ENCODE measurements around the gene HSPBAP1. TPM values are rescaled to one million over a fixed set of nuclear protein-coding genes. Genes with fewer than 3 reads are reported as not detected.

The HSPBAP1 gene
- total and polyA plus RNA-seq, 10 donors = 16.9 to 42.9 (median 23.8) TPM

DNA sequence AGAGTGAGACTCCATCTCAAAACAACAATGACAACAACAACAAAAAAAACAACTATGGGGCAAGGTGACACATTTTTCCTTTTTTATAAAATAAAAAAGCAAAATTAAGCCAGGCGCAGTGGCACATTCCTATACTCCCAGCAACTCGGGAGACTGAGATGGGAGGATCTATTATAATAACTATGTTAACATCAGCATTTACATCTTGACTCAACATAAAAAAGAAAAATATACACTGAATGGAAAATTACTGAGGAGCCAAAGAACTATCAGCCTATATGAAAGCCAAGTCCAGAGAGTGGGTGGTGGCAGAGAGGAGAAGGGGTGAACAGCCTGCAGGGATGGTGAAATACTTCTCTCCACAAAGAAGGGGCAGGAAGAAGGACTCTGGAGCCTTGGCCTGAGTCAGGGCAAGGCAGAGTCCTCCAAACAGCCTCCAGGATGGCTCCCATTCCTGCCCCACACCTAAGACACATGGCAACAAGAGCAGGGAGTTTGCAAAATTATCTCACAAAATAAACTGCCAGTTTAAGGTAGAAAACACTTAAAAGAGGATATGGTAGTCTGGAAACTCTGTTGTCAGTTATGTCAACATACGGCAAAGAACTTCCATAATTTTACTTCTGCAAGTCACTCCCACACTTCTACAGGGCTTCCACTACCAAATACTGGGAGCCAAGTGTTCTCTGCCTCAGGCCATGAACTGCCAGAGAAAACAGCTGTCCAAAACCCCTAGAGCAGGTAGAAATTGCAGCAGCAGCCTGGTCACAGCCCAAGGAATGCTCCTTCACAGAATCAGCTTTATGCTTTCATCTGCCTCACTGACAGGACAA lies 25.9 kb downstream of the HSPBAP1 start:
- Histone ChIP-seq H3K4me3 (peak overlapping the region in 1 of 8 donors; percentile 49), H3K36me3 (peaks cover 0 to 59% (median 4%) of the 10 kb centered on the region in 6 donors), H3K27me3 (replicated peaks in 1 of 7) (no peaks in the 10 kb centered on the region), H3K27ac (peak overlapping the region in 7 of 8 donors; percentile 72 to 88 (median 86)), H3K4me1 (peaks cover 0 to 62% (median 6%) of the 10 kb centered on the region in 6 donors), H3K9me3 (no peaks in the 10 kb centered on the region)
- 67 to 88% (median 82%) methylated on average over 3 of the region's 3 CpGs for WGBS, 5 donors
- DNase-seq = no peak
- TF ChIP-seq POLR2A (IDR thresholded peaks at IDR 0.05) = no peak
- TF ChIP-seq, protein P1, sequence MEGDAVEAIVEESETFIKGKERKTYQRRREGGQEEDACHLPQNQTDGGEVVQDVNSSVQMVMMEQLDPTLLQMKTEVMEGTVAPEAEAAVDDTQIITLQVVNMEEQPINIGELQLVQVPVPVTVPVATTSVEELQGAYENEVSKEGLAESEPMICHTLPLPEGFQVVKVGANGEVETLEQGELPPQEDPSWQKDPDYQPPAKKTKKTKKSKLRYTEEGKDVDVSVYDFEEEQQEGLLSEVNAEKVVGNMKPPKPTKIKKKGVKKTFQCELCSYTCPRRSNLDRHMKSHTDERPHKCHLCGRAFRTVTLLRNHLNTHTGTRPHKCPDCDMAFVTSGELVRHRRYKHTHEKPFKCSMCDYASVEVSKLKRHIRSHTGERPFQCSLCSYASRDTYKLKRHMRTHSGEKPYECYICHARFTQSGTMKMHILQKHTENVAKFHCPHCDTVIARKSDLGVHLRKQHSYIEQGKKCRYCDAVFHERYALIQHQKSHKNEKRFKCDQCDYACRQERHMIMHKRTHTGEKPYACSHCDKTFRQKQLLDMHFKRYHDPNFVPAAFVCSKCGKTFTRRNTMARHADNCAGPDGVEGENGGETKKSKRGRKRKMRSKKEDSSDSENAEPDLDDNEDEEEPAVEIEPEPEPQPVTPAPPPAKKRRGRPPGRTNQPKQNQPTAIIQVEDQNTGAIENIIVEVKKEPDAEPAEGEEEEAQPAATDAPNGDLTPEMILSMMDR (IDR thresholded peaks at IDR 0.05 in 8 of 11, conservative IDR thresholded peaks at IDR 0.05 in 3 of 11) = no peak
- no peak for TF ChIP-seq POLR2AphosphoS5 (IDR thresholded peaks at IDR 0.05)
- intact Hi-C loops (cut with DNase I; ENCODE audit: low total_unique reads) = loop anchor here (10.0 kb wide), 1 partner anchor 257 kb away; the partner anchor contains the start of gene SEMA5B

DNA sequence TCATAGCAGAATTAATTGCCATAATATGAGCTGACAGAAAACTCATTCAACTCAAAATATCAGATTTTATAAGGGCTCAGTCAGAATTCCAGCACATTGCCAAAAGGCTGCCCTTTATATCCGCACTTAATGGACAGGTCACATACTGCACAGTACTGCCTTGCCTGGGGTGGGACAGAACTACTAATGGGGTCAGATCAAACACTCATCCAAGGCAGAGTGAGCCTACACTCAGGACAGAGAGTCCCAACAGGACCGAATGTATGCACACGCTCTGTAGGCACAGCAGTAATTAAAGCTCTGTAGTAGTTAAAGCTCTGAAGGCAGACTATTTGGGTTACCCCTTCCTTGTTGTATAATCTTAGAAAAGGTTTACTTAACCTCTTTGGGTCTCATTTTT lies 27.2 kb downstream of the HSPBAP1 start:
- WGBS, 5 donors = 93 to 97% (median 95%) methylated on average over 3 of the region's 3 CpGs
- H3K27me3 ChIP-seq (replicated peaks in 1 of 7) = no peaks in the 10 kb centered on the region
- no peak for DNase-seq
- no peaks in the 10 kb centered on the region for H3K9me3 ChIP-seq
- peaks cover 0 to 74% (median 14%) of the 10 kb centered on the region in 6 donors for H3K4me1 ChIP-seq
- intact Hi-C loops (cut with DNase I; ENCODE audit: low total_unique reads) = loop anchor here (10.0 kb wide), 1 partner anchor 258 kb away; the partner anchor contains the start of gene SEMA5B
- H3K36me3 ChIP-seq = peaks cover 0 to 59% (median 4%) of the 10 kb centered on the region in 6 donors
- H3K27ac ChIP-seq = peak overlapping the region in 4 of 8 donors; percentile 72 to 88 (median 87)
- H3K4me3 ChIP-seq = peak overlapping the region in 1 of 8 donors; percentile 49
- TF ChIP-seq, protein P1 (IDR thresholded peaks at IDR 0.05 in 8 of 11, conservative IDR thresholded peaks at IDR 0.05 in 3 of 11) = no peak
- no peak for TF ChIP-seq POLR2A (IDR thresholded peaks at IDR 0.05)
- TF ChIP-seq POLR2AphosphoS5 (IDR thresholded peaks at IDR 0.05) = no peak

DNA sequence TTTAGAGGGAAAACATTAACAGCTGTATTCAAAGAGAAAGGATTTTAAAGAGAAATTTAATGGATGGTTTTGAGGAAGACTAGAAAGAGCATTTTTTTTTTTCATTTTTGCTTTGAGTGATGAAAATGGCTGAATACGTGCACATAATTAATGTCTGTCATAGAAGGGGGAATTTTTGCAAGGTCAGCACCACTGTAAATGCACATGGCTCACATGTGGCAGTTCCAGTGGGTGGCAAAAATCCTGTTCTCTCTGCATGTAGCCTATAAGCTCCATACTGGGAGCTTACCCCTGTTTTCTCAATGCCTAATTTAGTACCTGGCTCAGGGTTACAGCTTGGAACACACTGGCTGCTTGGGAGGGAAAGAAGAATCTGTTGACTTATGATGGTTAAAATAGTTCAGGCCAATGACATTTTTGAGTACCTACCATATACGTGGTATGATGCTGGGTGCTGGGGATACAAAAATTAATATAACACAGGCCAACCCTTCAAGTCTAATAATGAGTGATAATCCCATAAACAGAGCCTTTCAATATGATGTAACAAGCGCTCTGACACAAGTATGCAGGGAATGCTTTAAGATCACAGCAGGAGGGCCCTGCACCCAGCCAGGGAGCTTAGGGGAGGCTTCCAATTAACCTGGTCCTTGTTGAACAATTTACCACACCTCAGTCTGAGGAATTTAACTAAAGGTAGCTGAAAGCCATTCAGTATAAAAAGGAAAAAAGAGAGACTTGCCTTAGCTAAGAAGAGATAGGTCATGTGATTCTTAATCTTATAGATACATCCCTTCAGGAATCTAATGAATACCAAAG lies 33.0 kb downstream of the HSPBAP1 start:
- intact Hi-C loops (cut with DNase I; ENCODE audit: low total_unique reads) = loop anchor here (10.0 kb wide), 1 partner anchor 264 kb away; the partner anchor contains the start of gene SEMA5B
- Histone ChIP-seq H3K4me3 (no peak overlapping the region), H3K4me1 (peaks cover 0 to 61% (median 13%) of the 10 kb centered on the region in 6 donors), H3K27me3 (replicated peaks in 1 of 7) (no peaks in the 10 kb centered on the region), H3K27ac (peak overlapping the region in 5 of 8 donors; percentile 5 to 81 (median 59)), H3K9me3 (no peaks in the 10 kb centered on the region), H3K36me3 (peaks cover 0 to 67% (median 0%) of the 10 kb centered on the region in 6 donors)
- no peak for DNase-seq
- TF ChIP-seq, protein P1 (IDR thresholded peaks at IDR 0.05 in 8 of 11, conservative IDR thresholded peaks at IDR 0.05 in 3 of 11) = no peak
- TF ChIP-seq POLR2AphosphoS5 (IDR thresholded peaks at IDR 0.05) (no peak), POLR2A (IDR thresholded peaks at IDR 0.05) (no peak)
- 74 to 84% (median 80%) methylated on average over 3 of the region's 3 CpGs for WGBS, 5 donors

Measured in spleen (tissue), 11 donors.